K562 (cell line): Measurements from ENCODE around the gene MYL10. TPM values are rescaled to one million over a fixed set of nuclear protein-coding genes. Genes with fewer than 3 reads are reported as not detected.

Experiments
- ATAC-seq: fragments of 200-7000 bp; cut with Tn5 transposase; 3 replicates; pipeline ENCODE4 v1.9.1; 2020; ENCODE audit warnings: moderate library complexity
- BruUV-seq: library from RNA; stranded (reverse); fragments of 400-500 nt; replicated peaks from 2 replicates; lab custom pipeline; 2021; lab: Mats Ljungman, UMichigan
- CTCF ChIA-PET: fragments of 300-600 bp; formaldehyde crosslinking; extraction: SDS; loops from one replicate; lab custom pipeline; 2021; ENCODE audit warnings: low intra/inter-chr PET ratio; lab: Yijun Ruan, JAX
- POLR2A ChIA-PET: fragments of 300-600, 350-650 bp; sonication (Branson Sonifier 250); formaldehyde crosslinking; extraction: SDS; loops from one replicate; lab custom pipeline; 2021; ENCODE audit warnings: antibody characterized with exemption, inconsistent platforms; lab: Yijun Ruan, JAX
- DNase-seq, 4 experiments: peaks; one replicate each; pipeline versions ENCODE4 v3.0.0 to v3.0.0-alpha.2; 2011 to 2018; ENCODE audit warnings: low spot score in 3 of 4, mixed read lengths in 3 of 4; ENCODE audit errors: extremely low read depth in 1 of 4
- FAIRE-seq: peaks from 2 replicates; lab custom pipeline; 2011; peaks lifted over from hg19 to GRCh38; lab: Jason Lieb, UNC
- H2AFZ ChIP-seq: 2 replicates; pipeline ENCODE4 v1.6.0; 2011; ENCODE audit warnings: low read depth, low read length, control low read depth, inconsistent platforms
- H3K27ac ChIP-seq: fragments of 200-600 bp; 3 replicates; pipeline ENCODE4 v1.8.0; 2011; ENCODE audit warnings: low read depth, mild to moderate bottlenecking, control low read depth, inconsistent platforms, low read length, moderate library complexity, mixed read lengths; ENCODE audit errors: extremely low read depth
- H3K27me3 ChIP-seq, 2 experiments: fragments of 300-600 bp in 1 of 2; 2 replicates in 1 of 2; 3 replicates in 1 of 2; pipeline versions ENCODE4 v1.6.0 to v1.8.0; 2011; ENCODE audit warnings: inconsistent platforms in 2 of 2, low read length in 2 of 2, mild to moderate bottlenecking in 1 of 2, mixed read lengths in 1 of 2, moderate library complexity in 1 of 2; ENCODE audit not compliant: control insufficient read depth in 2 of 2, insufficient read depth in 2 of 2
- H3K36me3 ChIP-seq: fragments of 300-600 bp; 3 replicates; pipeline ENCODE4 v1.8.0; 2011; ENCODE audit warnings: mild to moderate bottlenecking, low read length, inconsistent platforms; ENCODE audit not compliant: control insufficient read depth, insufficient read depth
- H3K4me1 ChIP-seq, 2 experiments: fragments of 200-600 bp in 1 of 2; replicated peaks in 1 of 2; 2 replicates in 1 of 2; 3 replicates in 1 of 2; pipeline versions ENCODE4 v1.5.1 to v1.8.0; 2011; ENCODE audit warnings: inconsistent platforms in 2 of 2, low read length in 2 of 2, mild to moderate bottlenecking in 1 of 2, mixed read lengths in 1 of 2, moderate library complexity in 1 of 2; ENCODE audit not compliant: control insufficient read depth in 2 of 2, insufficient read depth in 2 of 2
- H3K4me2 ChIP-seq: 2 replicates; pipeline ENCODE4 v1.6.1; 2011; ENCODE audit warnings: low read length, control low read depth, inconsistent platforms, mixed read lengths; ENCODE audit not compliant: insufficient read depth
- H3K4me3 ChIP-seq: fragments of 200-600 bp; sonication (generic), shearing (Covaris generic); 2 replicates; pipeline ENCODE4 v1.5.1; 2016; ENCODE audit warnings: control low read depth, inconsistent platforms
- H3K79me2 ChIP-seq: fragments of 200-600 bp; 3 replicates; pipeline ENCODE4 v1.8.0; 2011; ENCODE audit warnings: low read length, inconsistent platforms; ENCODE audit not compliant: control insufficient read depth, insufficient read depth
- H3K9ac ChIP-seq, 2 experiments: 2 replicates each; pipeline versions ENCODE4 v1.6.0 to v1.6.1; 2011; ENCODE audit warnings: low read depth in 2 of 2, low read length in 2 of 2, control low read depth in 1 of 2, inconsistent platforms in 1 of 2, mild to moderate bottlenecking in 1 of 2, mixed read lengths in 1 of 2; ENCODE audit not compliant: insufficient read depth in 1 of 2
- H3K9me1 ChIP-seq: one replicate; pipeline ENCODE4 v1.6.0; 2011; ENCODE audit warnings: inconsistent platforms, mild to moderate bottlenecking, low read length, moderate library complexity; ENCODE audit not compliant: control insufficient read depth, insufficient read depth
- H3K9me3 ChIP-seq: replicated peaks from 2 replicates; pipeline ENCODE4 v1.5.1; 2011; ENCODE audit warnings: low read depth, low read length, inconsistent platforms; ENCODE audit not compliant: control insufficient read depth, insufficient read depth
- H4K20me1 ChIP-seq: replicated peaks from 2 replicates; pipeline ENCODE4 v1.6.1; 2011; ENCODE audit warnings: low read length, inconsistent platforms, mixed read lengths; ENCODE audit not compliant: control insufficient read depth, insufficient read depth
- ARID1B ChIP-seq: fragments of 450-650 bp; IDR thresholded peaks from 2 replicates; pipeline ENCODE4 v1.6.1; 2016; ENCODE audit warnings: antibody characterized with exemption, mild to moderate bottlenecking, inconsistent platforms
- CREB5 ChIP-seq: fragments of 250-450 bp; sonication (Bioruptor Pico); IDR thresholded peaks from 2 replicates; pipeline ENCODE4 v1.5.0; 2020; ENCODE audit warnings: mild to moderate bottlenecking
- HIVEP1 ChIP-seq: fragments of 250-450 bp; sonication (Bioruptor Pico); IDR thresholded peaks from 2 replicates; pipeline ENCODE4 v1.4.0; 2020; ENCODE audit warnings: mild to moderate bottlenecking
- KDM2B ChIP-seq: fragments of 250-450 bp; sonication (Bioruptor Pico); IDR thresholded peaks from 2 replicates; pipeline ENCODE4 v1.8.0; 2021; ENCODE audit warnings: mild to moderate bottlenecking, moderate library complexity
- MAX ChIP-seq: sonication (generic); formaldehyde crosslinking; IDR thresholded peaks from 2 replicates; pipeline ENCODE4 v1.9.0; 2022; ENCODE audit warnings: mild to moderate bottlenecking, missing genetic modification reagents
- PHB2 ChIP-seq: fragments of 450-650 bp; IDR thresholded peaks from 2 replicates; pipeline ENCODE4 v1.6.1; 2017; ENCODE audit warnings: low read depth
- PREB ChIP-seq: sonication (generic); formaldehyde crosslinking; IDR thresholded peaks from 2 replicates; pipeline ENCODE4 v1.8.1; 2023; ENCODE audit warnings: mild to moderate bottlenecking, missing genetic modification reagents
- RBM25 ChIP-seq: fragments of 200-400 bp; formaldehyde crosslinking; IDR thresholded peaks from 2 replicates; pipeline ENCODE4 v1.6.1; 2018; ENCODE audit warnings: low read length, low read depth, moderate library complexity; ENCODE audit not compliant: severe bottlenecking
- VEZF1 ChIP-seq: fragments of 200-800 bp; sonication (Bioruptor generic); IDR thresholded peaks from 2 replicates; pipeline ENCODE4 v1.6.1; 2017; ENCODE audit warnings: missing genetic modification characterization, missing compliant biosample characterization
- ZFP36 ChIP-seq: fragments of 150-350 bp; IDR thresholded peaks from 2 replicates; pipeline ENCODE4 v1.6.1; 2018; ENCODE audit warnings: low read length, low read depth; ENCODE audit not compliant: partially characterized antibody
- ZNF146 ChIP-seq: IDR thresholded peaks from one replicate; pipeline ENCODE4 v1.6.1; 2018; ENCODE audit warnings: missing compliant biosample characterization; ENCODE audit not compliant: unreplicated experiment
- WGBS: fragments of 100-300 bp; shearing (Covaris generic); methylation state at CpG from one replicate; pipeline ENCODE4 v1.1.6; 2016; ENCODE audit warnings: low coverage, mixed read lengths; ENCODE audit not compliant: insufficient coverage; ENCODE audit errors: missing lambda C conversion rate; 5-methylcytosine and 5-hydroxymethylcytosine counted together
- in situ Hi-C: fragments of 300-500 bp; cut with MboI; formaldehyde crosslinking; loops from 4 replicates; pipeline ENCODE4 v1.15.0; 2018; ENCODE audit warnings: inconsistent platforms, mixed read lengths
- intact Hi-C: fragments of 100-400 bp; cut with micrococcal nuclease; formaldehyde crosslinking; loops from 2 replicates; pipeline ENCODE4 v1.14.2; 2022
- polyA plus RNA-seq, 8 experiments: library from polyadenylated mRNA; depleted of rRNA in 4 of 8; stranded (reverse) in 5 of 8; unstranded in 3 of 8; fragments of >200 nt; fragmentation: Nextera tagmentation in 2 of 8; fragmentation: Illumina TruSeq in 1 of 8; extraction: Ambion mirVana in 2 of 8; extraction: Trizol in 1 of 8; gene quantifications; 2 replicates each; pipeline versions ENCODE4 v1.2.1 to v1.2.3, GENCODE V29; 2011 to 2014; ENCODE audit warnings: inconsistent platforms in 1 of 8, missing spikeins in 1 of 8
- total RNA-seq, 7 experiments: library from RNA; depleted of rRNA in 6 of 7; stranded (reverse); fragments of >200 nt in 6 of 7; fragmentation: Illumina TruSeq in 2 of 7; extraction: Trizol in 2 of 7; gene quantifications; 2 replicates each; pipeline versions ENCODE4 v1.2.1 to v1.2.3, GENCODE V29; 2011 to 2021; ENCODE audit warnings: low replicate concordance in 1 of 7

MYL10 gene
- total and polyA plus RNA-seq, 9 of the 15 experiments (the other 6 are each of a cell fraction or from before 2014, with no cell fraction given), result not detected

- no peak overlapping the region for H2AFZ ChIP-seq
- H3K9me1 ChIP-seq, result no peaks in the 10 kb centered on the region
- no peaks in the 10 kb centered on the region; the same call in none of the 2 replicates for H4K20me1 ChIP-seq
- no peak overlapping the region for H3K4me3 ChIP-seq
- ATAC-seq (no peak), FAIRE-seq (no peak), DNase-seq (no peak)
- ChIA-PET POLR2A (interaction anchor here (0.6 kb wide), 1 partner anchor 94 kb away, joined by 3 read pairs; no protein-coding TSS in a partner anchor), CTCF (no interaction called here)
- no peak overlapping the region for H3K4me2 ChIP-seq
- intact Hi-C loops, result no loop called here
- in situ Hi-C loops, result no loop called here
- H3K27me3 ChIP-seq, result peaks cover 27 to 78% of the 10 kb centered on the region in 2 experiments
- H3K9me3 ChIP-seq, result no peaks in the 10 kb centered on the region
- H3K27ac ChIP-seq, result no peak overlapping the region
- no peak overlapping the region for H3K9ac ChIP-seq
- TF ChIP-seq RBM25, result peak; percentile 58
- no peak for TF ChIP-seq ZNF146 (CRISPR knock-in tag)
- TF ChIP-seq, all 486 proteins: peak for 1
- BruUV-seq, result no TSS peak
- 0 out of 5 replicates have a peak, but pooled peaks cover 0 to 5% of the 10 kb centered on the region in 2 experiments for H3K4me1 ChIP-seq
- H3K36me3 ChIP-seq, result no peaks in the 10 kb centered on the region
- no peaks in the 10 kb centered on the region for H3K79me2 ChIP-seq
- WGBS, result 6% methylated on average over 10 of the region's 10 CpGs
These were observed 35.9 kb upstream of the MYL10 start for GRCh38 chr7:101664893-101665471.

- Histone ChIP-seq H3K27me3 (peaks cover 30 to 80% of the 10 kb centered on the region in 2 experiments), H4K20me1 (no peaks in the 10 kb centered on the region; the same call in none of the 2 replicates), H3K36me3 (no peaks in the 10 kb centered on the region), H3K4me1 (0 out of 5 replicates have a peak, but pooled peaks cover 0 to 5% of the 10 kb centered on the region in 2 experiments), H3K9ac (no peak overlapping the region), H2AFZ (no peak overlapping the region), H3K4me3 (no peak overlapping the region), H3K27ac (no peak overlapping the region), H3K4me2 (no peak overlapping the region), H3K79me2 (no peaks in the 10 kb centered on the region), H3K9me1 (no peaks in the 10 kb centered on the region), H3K9me3 (no peaks in the 10 kb centered on the region)
- FAIRE-seq, result no peak
- CTCF ChIA-PET, result no interaction called here
- 2% methylated on average over 8 of the region's 9 CpGs for WGBS
- POLR2A ChIA-PET, result no interaction called here
- no peak for ATAC-seq
- BruUV-seq, result no TSS peak
- in situ Hi-C loops, result no loop called here
- no peak for DNase-seq
- intact Hi-C loops, result no loop called here
- TF ChIP-seq KDM2B (CRISPR knock-in tag), result no peak
- no peak for TF ChIP-seq ZFP36
- TF ChIP-seq CREB5 (CRISPR knock-in tag), result no peak
- no peak for TF ChIP-seq PREB (CRISPR knock-in tag)
- TF ChIP-seq HIVEP1 (CRISPR knock-in tag), result no peak
- no peak for TF ChIP-seq VEZF1 (CRISPR knock-in tag)
- TF ChIP-seq MAX (CRISPR knock-in tag), result no peak
- no peak for TF ChIP-seq ARID1B
- no peak for TF ChIP-seq PHB2
These were observed 35.3 kb upstream of the MYL10 start for GRCh38 chr7:101664436-101664835.
